HepG2 (cell line): ENCODE results near the gene FAM181A. TPM values are rescaled to one million over a fixed set of nuclear protein-coding genes. Genes with fewer than 3 reads are reported as not detected.

Source experiments
- ATF5 ChIP-seq: sonication (generic); formaldehyde crosslinking; IDR thresholded peaks from 2 replicates; pipeline ENCODE4 v1.4.0; 2020; ENCODE audit warnings: mild to moderate bottlenecking, low read depth, missing genetic modification reagents
- DBP ChIP-seq: sonication (generic); formaldehyde crosslinking; IDR thresholded peaks from 2 replicates; pipeline ENCODE4 v1.4.0; 2020; ENCODE audit warnings: missing genetic modification reagents; ENCODE audit errors: not compliant biosample characterization
- HNRNPL ChIP-seq: fragments of 200-400 bp; formaldehyde crosslinking; IDR thresholded peaks from 2 replicates; pipeline ENCODE4 v1.6.1; 2017; ENCODE audit warnings: mild to moderate bottlenecking, low read depth, low read length
- IKZF1 ChIP-seq: fragments of 450-650 bp; IDR thresholded peaks from 2 replicates; pipeline ENCODE4 v1.7.1; 2016
- IRF2 ChIP-seq: IDR thresholded peaks from 2 replicates; pipeline ENCODE4 v1.6.1; 2018; ENCODE audit warnings: missing genetic modification reagents, missing compliant biosample characterization
- KDM1A ChIP-seq: IDR thresholded peaks from 2 replicates; pipeline ENCODE4 v1.6.1; 2016; ENCODE audit warnings: missing compliant biosample characterization
- KLF16 ChIP-seq, 2 experiments: sonication (generic) in 1 of 2; formaldehyde crosslinking in 1 of 2; IDR thresholded peaks; 2 replicates each; pipeline versions ENCODE4 v1.6.1 to v1.8.0; 2016 to 2023; ENCODE audit warnings: missing genetic modification reagents in 2 of 2, missing compliant biosample characterization in 1 of 2
- MAZ ChIP-seq, 2 experiments: sonication (generic) in 1 of 2; formaldehyde crosslinking in 1 of 2; IDR thresholded peaks; 2 replicates each; pipeline versions ENCODE4 v1.5.0 to v1.6.1; 2012 to 2020; ENCODE audit warnings: low read depth in 2 of 2, mild to moderate bottlenecking in 2 of 2, borderline replicate concordance in 1 of 2, improper control_type of control experiment in 1 of 2, low read length in 1 of 2, missing genetic modification reagents in 1 of 2, moderate library complexity in 1 of 2
- MED8 ChIP-seq: sonication (generic); formaldehyde crosslinking; IDR thresholded peaks from 2 replicates; pipeline ENCODE4 v1.8.1; 2023; ENCODE audit warnings: mild to moderate bottlenecking, missing genetic modification reagents; ENCODE audit not compliant: insufficient replicate concordance
- SIN3A ChIP-seq: IDR thresholded peaks from 2 replicates; pipeline ENCODE4 v1.6.1; 2011; ENCODE audit warnings: low read depth, mild to moderate bottlenecking, control low read depth, low read length, borderline replicate concordance
- SNAPC5 ChIP-seq: sonication (generic); formaldehyde crosslinking; IDR thresholded peaks from 2 replicates; pipeline ENCODE4 v1.8.1; 2023; ENCODE audit warnings: mild to moderate bottlenecking, missing genetic modification reagents, borderline replicate concordance
- ZGPAT ChIP-seq: IDR thresholded peaks from 2 replicates; pipeline ENCODE4 v1.6.1; 2016; ENCODE audit warnings: mild to moderate bottlenecking
- ZMYM2 ChIP-seq: sonication (generic); formaldehyde crosslinking; IDR thresholded peaks from 2 replicates; pipeline ENCODE4 v1.8.0; 2022; ENCODE audit warnings: mild to moderate bottlenecking, missing genetic modification reagents
- ZNF12 ChIP-seq: sonication (generic); formaldehyde crosslinking; IDR thresholded peaks from 2 replicates; pipeline ENCODE4 v1.5.0; 2020; ENCODE audit warnings: missing genetic modification reagents
- ZNF367 ChIP-seq: sonication (generic); formaldehyde crosslinking; IDR thresholded peaks from 2 replicates; pipeline ENCODE4 v1.4.0; 2020; ENCODE audit warnings: missing genetic modification reagents, borderline replicate concordance
- ZNF441 ChIP-seq: sonication (generic); formaldehyde crosslinking; IDR thresholded peaks from 2 replicates; pipeline ENCODE4 v1.7.0; 2021; ENCODE audit warnings: missing genetic modification reagents, borderline replicate concordance
- ZNF557 ChIP-seq: sonication (generic); formaldehyde crosslinking; IDR thresholded peaks from 2 replicates; pipeline ENCODE4 v1.4.0; 2020; ENCODE audit warnings: missing genetic modification reagents
- ZNF629 ChIP-seq: sonication (generic); formaldehyde crosslinking; conservative IDR thresholded peaks from 2 replicates; pipeline ENCODE4 v1.5.0; 2020; ENCODE audit warnings: missing genetic modification reagents
- ZNF687 ChIP-seq: sonication (generic); formaldehyde crosslinking; IDR thresholded peaks from 2 replicates; pipeline ENCODE4 v1.5.1; 2020; ENCODE audit warnings: mild to moderate bottlenecking, missing genetic modification reagents, moderate library complexity
- ZSCAN20 ChIP-seq: sonication (generic); formaldehyde crosslinking; IDR thresholded peaks from 2 replicates; pipeline ENCODE4 v1.4.0; 2020; ENCODE audit warnings: missing genetic modification reagents, mild to moderate bottlenecking, borderline replicate concordance
- ZSCAN21 ChIP-seq: sonication (generic); formaldehyde crosslinking; IDR thresholded peaks from 2 replicates; pipeline ENCODE4 v1.8.0; 2022; ENCODE audit warnings: mild to moderate bottlenecking, missing genetic modification reagents, moderate library complexity, borderline replicate concordance
- polyA plus RNA-seq, 8 experiments: library from polyadenylated mRNA; depleted of rRNA in 3 of 8; stranded (reverse) in 7 of 8; unstranded in 1 of 8; fragments of >200 nt; fragmentation: Illumina TruSeq in 4 of 8; extraction: Trizol in 4 of 8; gene quantifications; 2 replicates each; pipeline versions ENCODE4 v1.2.1 to v1.2.3, GENCODE V29; 2011 to 2016; ENCODE audit warnings: low read depth in 4 of 8, missing spikeins in 1 of 8, mixed read lengths in 1 of 8; ENCODE audit not compliant: insufficient read depth in 1 of 8
- total RNA-seq, 5 experiments: library from RNA; depleted of rRNA; stranded (reverse); fragments of >200 nt; fragmentation: Illumina TruSeq; extraction: Trizol; gene quantifications; 2 replicates each; pipeline ENCODE4 v1.2.3, GENCODE V29; 2016; ENCODE audit warnings: low read depth in 1 of 5

Gene FAM181A
- total and polyA plus RNA-seq, 2 of the 13 experiments (the other 11 are each of a cell fraction or from before 2014, with no cell fraction given) = 1.1 to 1.5 TPM

- TF ChIP-seq SIN3A (no peak), ZNF367 (CRISPR knock-in tag) (no peak), IKZF1 (no peak), HNRNPL (no peak), ZNF12 (CRISPR knock-in tag) (no peak), IRF2 (no peak), SNAPC5 (CRISPR knock-in tag) (no peak), ZGPAT (CRISPR knock-in tag) (peak; percentile 30; the same call in 1 of the 2 replicates), KLF16 (CRISPR knock-in tag; IDR thresholded peaks at IDR 0.05) (no peak), ZNF687 (CRISPR knock-in tag) (peak; percentile 61), ZNF557 (CRISPR knock-in tag) (no peak), MAZ (IDR thresholded peaks at IDR 0.05; ENCODE audit: borderline replicate concordance, low read depth, low read length) (no peak), MAZ (CRISPR knock-in tag; IDR thresholded peaks at IDR 0.05; ENCODE audit: low read depth) (peak; percentile 52; the same call in 1 of the 2 replicates), ATF5 (CRISPR knock-in tag) (no peak), ZMYM2 (no peak), KDM1A (CRISPR knock-in tag) (0 out of 2 replicates have a peak, but pooled peaks have one; percentile 60), DBP (CRISPR knock-in tag) (no peak), ZNF629 (CRISPR knock-in tag) (peak; percentile 98), MED8 (CRISPR knock-in tag) (no peak), ZSCAN20 (no peak), ZNF441 (CRISPR knock-in tag) (no peak), ZSCAN21 (CRISPR knock-in tag) (peak; percentile 39; the same call in 1 of the 2 replicates)
These were observed 28.0 kb downstream of the FAM181A start (continued) for GRCh38 chr14:93954900-93955849.
